SK-N-SH (cell line): ENCODE results near the gene ZNF398.

Experiments
- CHD2 ChIP-seq: fragments of 150-350 bp; IDR thresholded peaks from 2 replicates; pipeline ENCODE4 v1.6.1; 2018; ENCODE audit warnings: low read length; ENCODE audit not compliant: partially characterized antibody
- CTCF ChIP-seq: fragments of 200-600 bp; sonication (generic); IDR thresholded peaks from 2 replicates; pipeline ENCODE4 v1.6.1; 2017; ENCODE audit warnings: antibody characterized with exemption, mild to moderate bottlenecking, moderate library complexity
- GABPA ChIP-seq: IDR thresholded peaks from 2 replicates; pipeline ENCODE4 v1.4.0; 2012; ENCODE audit warnings: low read depth, mild to moderate bottlenecking
- GATA2 ChIP-seq: sonication (generic); formaldehyde crosslinking; IDR thresholded peaks from 2 replicates; pipeline ENCODE4 v1.5.0; 2020; ENCODE audit warnings: mild to moderate bottlenecking, missing genetic modification reagents
- IRF3 ChIP-seq: fragments of 150-350 bp; IDR thresholded peaks from 2 replicates; pipeline ENCODE4 v1.6.1; 2016; ENCODE audit warnings: mild to moderate bottlenecking, low read depth, low read length
- RAD21 ChIP-seq: IDR thresholded peaks from 2 replicates; pipeline ENCODE4 v1.6.1; 2012; ENCODE audit warnings: mild to moderate bottlenecking, low read length
- TAF1 ChIP-seq: IDR thresholded peaks from 2 replicates; pipeline ENCODE4 v1.6.1; 2012; ENCODE audit warnings: low read depth, mild to moderate bottlenecking, low read length, moderate library complexity, borderline replicate concordance

- TF ChIP-seq CHD2 (no peak), GABPA (no peak), TAF1 (no peak), CTCF (no peak), RAD21 (no peak), IRF3 (no peak), GATA2 (CRISPR knock-in tag) (no peak)
These were observed 5.4 kb upstream of the ZNF398 start for GRCh38 chr7:149141893-149142292.
